ENCODE results near the gene CLEC5A. TPM values are rescaled to one million over a fixed set of nuclear protein-coding genes. Genes with fewer than 3 reads are reported as not detected.
A peak's percentile ranks its signal among the peaks of the same experiment; 100 is the strongest.
"Not testable (repeated sequence)": the region's sequence is repeated elsewhere in the genome, so short reads cannot be mapped to it uniquely, and the experiment has no call there.

The CLEC5A gene
- polyA plus RNA-seq, 1 donor from 2014 or later = not detected

- H3K27me3 Mint-ChIP-seq = no peaks in the 10 kb centered on the region
- H3K27ac Mint-ChIP-seq = no peak within 1 kb of the TSS
- no peaks in the 10 kb centered on the region for H3K4me1 Mint-ChIP-seq
- no peak within 1 kb of the TSS for H3K4me3 Mint-ChIP-seq
- H3K36me3 Mint-ChIP-seq = peaks cover 1% of the 10 kb centered on the region
- H3K9me3 Mint-ChIP-seq = peaks cover 0 to 5% (median 2%) of the 10 kb centered on the region in 3 donors
These were observed 30.7 kb downstream of the CLEC5A start, which contains the start of gene OR9A4 for GRCh38 chr7:141916099-141916498. TSS of gene OR9A4 (plus strand) at chr7:141916399. CDS start at chr7:141918876, 2,477 bp downstream.

GRCh38 chr7:141915565-141915964 is 31.2 kb downstream of the CLEC5A start:
- no peaks in the 10 kb centered on the region for H3K27me3 Mint-ChIP-seq
- no peaks in the 10 kb centered on the region for H3K4me1 Mint-ChIP-seq
- H3K9me3 Mint-ChIP-seq = peaks cover 0 to 5% (median 2%) of the 10 kb centered on the region in 3 donors
- H3K36me3 Mint-ChIP-seq = peaks cover 1% of the 10 kb centered on the region
- no peak overlapping the region for H3K4me3 Mint-ChIP-seq
- no peak overlapping the region for H3K27ac Mint-ChIP-seq

GRCh38 chr7:141911391-141911790 is 35.4 kb downstream of the CLEC5A start:
- Mint-ChIP-seq H3K4me1 (no peaks in the 10 kb centered on the region), H3K27ac (no peak overlapping the region), H3K9me3 (peaks cover 0 to 2% (median 0%) of the 10 kb centered on the region in 3 donors), H3K36me3 (no peaks in the 10 kb centered on the region), H3K27me3 (no peaks in the 10 kb centered on the region), H3K4me3 (no peak overlapping the region)

DNA sequence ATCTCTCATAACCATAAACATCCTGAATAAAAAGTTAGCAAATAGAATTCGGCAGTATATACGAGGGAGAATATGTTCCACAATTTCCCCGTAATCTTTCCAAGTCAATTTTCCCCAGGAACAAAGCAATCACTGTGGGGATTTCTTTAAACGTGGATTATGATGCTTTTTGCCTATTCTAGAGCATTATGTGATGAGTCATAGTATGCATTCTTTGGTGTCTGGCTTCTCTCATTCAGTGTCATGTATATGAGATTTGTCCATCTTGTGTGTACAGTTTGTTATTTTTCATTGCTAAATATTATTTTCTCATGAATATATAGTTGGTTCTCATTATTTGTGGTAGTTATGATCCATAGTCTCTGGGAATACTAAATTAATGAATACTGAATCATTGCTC is 40.5 kb downstream of the CLEC5A start:
- H3K9me3 Mint-ChIP-seq = peaks cover 0 to 2% (median 0%) of the 10 kb centered on the region in 3 donors
- H3K4me1 Mint-ChIP-seq = no peaks in the 10 kb centered on the region
- no peak overlapping the region for H3K27ac Mint-ChIP-seq
- H3K27me3 Mint-ChIP-seq = peaks cover 3% of the 10 kb centered on the region
- H3K36me3 Mint-ChIP-seq = no peaks in the 10 kb centered on the region
- H3K4me3 Mint-ChIP-seq = no peak overlapping the region

- not testable (repeated sequence) for H3K9me3 Mint-ChIP-seq, H3K27me3 Mint-ChIP-seq, H3K4me1 Mint-ChIP-seq, H3K27ac Mint-ChIP-seq, H3K36me3 Mint-ChIP-seq, H3K4me3 Mint-ChIP-seq
These were observed 47.4 kb downstream of the CLEC5A start for GRCh38 chr7:141899366-141899765.

GRCh38 chr7:141891336-141891735 is 55.4 kb downstream of the CLEC5A start:
- Mint-ChIP-seq H3K27ac (no peak overlapping the region), H3K9me3 (peaks cover 0 to 4% (median 0%) of the 10 kb centered on the region in 3 donors), H3K4me3 (no peak overlapping the region), H3K27me3 (peaks cover 3% of the 10 kb centered on the region), H3K36me3 (peaks cover 2% of the 10 kb centered on the region), H3K4me1 (no peaks in the 10 kb centered on the region)

DNA sequence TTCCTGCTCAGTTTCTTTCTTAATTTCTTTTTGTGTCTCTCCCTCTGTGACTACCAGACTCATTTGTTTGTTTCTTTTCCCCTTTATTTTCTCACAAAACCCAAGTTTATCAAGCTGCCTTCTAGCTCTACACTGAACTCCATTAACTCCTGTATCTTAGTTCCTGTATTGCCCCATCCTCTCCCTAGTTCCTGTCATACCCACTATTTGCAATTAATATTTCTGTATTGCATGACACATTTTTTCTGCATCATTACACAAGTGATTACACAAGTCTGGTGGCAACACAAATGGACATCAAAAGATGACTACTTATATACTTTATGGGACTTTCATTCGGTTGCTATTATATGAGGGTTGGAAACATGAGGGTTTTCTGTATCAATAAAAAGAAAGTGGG is 57.5 kb downstream of the CLEC5A start:
- Mint-ChIP-seq H3K27ac (no peak overlapping the region), H3K36me3 (peaks cover 2% of the 10 kb centered on the region), H3K27me3 (peaks cover 3% of the 10 kb centered on the region), H3K4me3 (peak overlapping the region in 1 of 4 donors; percentile 23), H3K4me1 (peaks cover 0 to 2% (median 0%) of the 10 kb centered on the region in 3 donors), H3K9me3 (peaks cover 0 to 4% (median 4%) of the 10 kb centered on the region in 3 donors)

GRCh38 chr7:141884539-141885225 is 62.1 kb downstream of the CLEC5A start:
- Mint-ChIP-seq H3K9me3 (peaks cover 0 to 7% (median 4%) of the 10 kb centered on the region in 3 donors), H3K27me3 (peaks cover 2% of the 10 kb centered on the region), H3K27ac (no peak overlapping the region), H3K4me1 (peaks cover 0 to 2% (median 0%) of the 10 kb centered on the region in 3 donors), H3K36me3 (peaks cover 2% of the 10 kb centered on the region), H3K4me3 (no peak overlapping the region)

DNA sequence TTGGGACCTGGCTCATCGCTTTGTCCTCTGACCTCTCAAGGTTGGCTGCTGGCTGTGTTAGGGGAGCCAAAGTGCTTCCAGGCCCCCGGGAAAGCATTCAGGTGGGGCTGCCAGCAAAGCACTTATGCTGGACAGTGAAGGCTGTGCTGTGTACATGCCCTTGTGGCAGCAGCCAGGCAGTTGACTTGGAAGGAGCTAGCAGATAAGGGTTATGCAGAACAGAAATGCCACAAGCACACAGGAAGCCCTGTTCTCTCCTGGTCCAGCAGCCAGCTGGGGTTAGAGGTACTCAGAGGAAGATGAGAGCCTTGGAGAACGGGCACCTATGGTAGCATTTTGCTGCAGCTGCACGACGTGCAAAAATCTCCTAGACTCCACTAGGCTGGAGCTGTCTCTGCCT is 65.8 kb downstream of the CLEC5A start:
- Mint-ChIP-seq H3K4me1 (peaks cover 0 to 2% (median 0%) of the 10 kb centered on the region in 3 donors), H3K4me3 (no peak overlapping the region), H3K27me3 (peaks cover 4% of the 10 kb centered on the region), H3K27ac (no peak overlapping the region), H3K9me3 (peaks cover 2 to 6% (median 3%) of the 10 kb centered on the region in 3 donors), H3K36me3 (no peaks in the 10 kb centered on the region)

GRCh38 chr7:141877365-141877764 is 69.4 kb downstream of the CLEC5A start:
- H3K27me3 Mint-ChIP-seq = peaks cover 4% of the 10 kb centered on the region
- H3K9me3 Mint-ChIP-seq = peaks cover 0 to 6% (median 3%) of the 10 kb centered on the region in 3 donors

More at GRCh38 chr7:141877365-141877764, 69.4 kb downstream of the CLEC5A start:
- H3K36me3 Mint-ChIP-seq = peaks cover 2% of the 10 kb centered on the region
- no peak overlapping the region for H3K4me3 Mint-ChIP-seq
- H3K4me1 Mint-ChIP-seq = no peaks in the 10 kb centered on the region
- peak overlapping the region in 1 of 3 donors; percentile 81 for H3K27ac Mint-ChIP-seq

Other genes with a start within 250 kb of the CLEC5A start
- 8.9 TPM for gene DENND11, start 244.8 kb downstream of the CLEC5A start, polyA plus RNA-seq
- not detected for gene WEE2, start 238.6 kb downstream of the CLEC5A start, polyA plus RNA-seq
- gene SSBP1, start 208.6 kb downstream of the CLEC5A start, polyA plus RNA-seq = 245 TPM
- gene TAS2R3, start 182.9 kb downstream of the CLEC5A start, polyA plus RNA-seq = not detected
- not detected for gene TAS2R4, start 170.3 kb downstream of the CLEC5A start, polyA plus RNA-seq
- gene TAS2R5, start 156.8 kb downstream of the CLEC5A start, polyA plus RNA-seq = 0.33 TPM
- gene PRSS37, start 105.5 kb downstream of the CLEC5A start, polyA plus RNA-seq = not detected
- not detected for gene OR9A4, start 30.6 kb downstream of the CLEC5A start, polyA plus RNA-seq
- gene TAS2R38, start 26.8 kb upstream of the CLEC5A start, polyA plus RNA-seq = not detected
- not detected for gene MGAM, start 48.9 kb upstream of the CLEC5A start, polyA plus RNA-seq
- not detected for gene MGAM2, start 164.7 kb upstream of the CLEC5A start, polyA plus RNA-seq